ENCODE measurements around the gene LCOR. TPM values are rescaled to one million over a fixed set of nuclear protein-coding genes. Genes with fewer than 3 reads are reported as not detected.

Gene LCOR
- total and polyA plus RNA-seq, 4 donors = 2.5 to 31.2 (median 14.5) TPM

GRCh38 chr10:96850113-96850512, 18.0 kb downstream of the LCOR start:
- Histone ChIP-seq H3K4me3 (ENCODE audit: low read depth in 1 of 3, low read length in 3 of 3) (no peak overlapping the region), H3K27me3 (ENCODE audit: control insufficient read depth in 4 of 4, insufficient read depth in 4 of 4, low read length in 3 of 4) (no peaks in the 10 kb centered on the region), H3K4me1 (ENCODE audit: control insufficient read depth in 4 of 4, insufficient read depth in 4 of 4, low read length in 3 of 4) (no peaks in the 10 kb centered on the region), H3K27ac (ENCODE audit: low read depth in 1 of 2, low read length in 2 of 2) (no peak overlapping the region), H3K36me3 (ENCODE audit: control insufficient read depth in 4 of 4, insufficient read depth in 3 of 4, low read depth in 1 of 4, low read length in 3 of 4) (peaks cover 0 to 5% (median 0%) of the 10 kb centered on the region in 4 donors), H3K9ac (ENCODE audit: low read depth in 1 of 2, low read length in 2 of 2) (no peak overlapping the region), H3K9me3 (ENCODE audit: control insufficient read depth in 4 of 4, low read length in 3 of 4) (no peaks in the 10 kb centered on the region)
- DNase-seq (ENCODE audit: low spot score) = no peak
- TF ChIP-seq HNF4A (conservative IDR thresholded peaks at IDR 0.05) = no peak
- TF ChIP-seq RAD21 (IDR thresholded peaks at IDR 0.05) = no peak
- TF ChIP-seq GABPA (IDR thresholded peaks at IDR 0.05 in 1 of 2, conservative IDR thresholded peaks at IDR 0.05 in 1 of 2) = no peak
- TF ChIP-seq NR2F2 (IDR thresholded peaks at IDR 0.05) = no peak
- TF ChIP-seq SP1 (IDR thresholded peaks at IDR 0.05) = no peak
- no peak for TF ChIP-seq REST (IDR thresholded peaks at IDR 0.05)
- no peak for TF ChIP-seq ZBTB33 (IDR thresholded peaks at IDR 0.05)
- TF ChIP-seq EGR1 (IDR thresholded peaks at IDR 0.05; ENCODE audit: low read depth in 2 of 2) = no peak
- no peak for TF ChIP-seq TAF1 (conservative IDR thresholded peaks at IDR 0.05)
- TF ChIP-seq JUND (IDR thresholded peaks at IDR 0.05) = no peak
- WGBS = 97% methylated on average over 5 of the region's 5 CpGs

GRCh38 chr10:96850825-96851224, 18.7 kb downstream of the LCOR start:
- Histone ChIP-seq H3K9me3 (ENCODE audit: control insufficient read depth in 4 of 4, low read length in 3 of 4) (no peaks in the 10 kb centered on the region), H3K4me1 (ENCODE audit: control insufficient read depth in 4 of 4, insufficient read depth in 4 of 4, low read length in 3 of 4) (no peaks in the 10 kb centered on the region), H3K4me3 (ENCODE audit: low read depth in 1 of 3, low read length in 3 of 3) (no peak overlapping the region), H3K9ac (ENCODE audit: low read depth in 1 of 2, low read length in 2 of 2) (no peak overlapping the region), H3K27me3 (ENCODE audit: control insufficient read depth in 4 of 4, insufficient read depth in 4 of 4, low read length in 3 of 4) (no peaks in the 10 kb centered on the region), H3K36me3 (ENCODE audit: control insufficient read depth in 4 of 4, insufficient read depth in 3 of 4, low read depth in 1 of 4, low read length in 3 of 4) (peaks cover 0 to 5% (median 0%) of the 10 kb centered on the region in 4 donors), H3K27ac (ENCODE audit: low read depth in 1 of 2, low read length in 2 of 2) (no peak overlapping the region)
- WGBS = 87% methylated on average over 3 of the region's 3 CpGs
- DNase-seq (ENCODE audit: low spot score) = no peak
- TF ChIP-seq FOXA1 (IDR thresholded peaks at IDR 0.05) (no peak), CTCF (IDR thresholded peaks at IDR 0.05; ENCODE audit: low read depth, low read length, missing input control) (no peak), ZBTB33 (IDR thresholded peaks at IDR 0.05) (no peak), YY1 (IDR thresholded peaks at IDR 0.05) (no peak), ATF3 (IDR thresholded peaks at IDR 0.05) (no peak), GABPA (IDR thresholded peaks at IDR 0.05 in 1 of 2, conservative IDR thresholded peaks at IDR 0.05 in 1 of 2) (no peak), HNF4A (conservative IDR thresholded peaks at IDR 0.05) (no peak), REST (IDR thresholded peaks at IDR 0.05) (no peak)
